Stimulated activated CD4-positive, alpha-beta T cell treated with anti-CD3 and anti-CD28 coated beads, TNF-alpha, amount 100 ng/mL, for 24 hours (primary cell): ENCODE data around the gene BICDL2.
A peak's percentile ranks its signal among the peaks of the same experiment; 100 is the strongest.

Source experiments
- DNase-seq, 3 experiments: peaks; one replicate each; pipeline ENCODE4 v3.0.0-alpha.2; 2020; ENCODE audit warnings: low read depth in 3 of 3

BICDL2 gene

GRCh38 chr16:3025032-3026002, 11.4 kb downstream of the BICDL2 start:
- DNase-seq, result no peak

DNA sequence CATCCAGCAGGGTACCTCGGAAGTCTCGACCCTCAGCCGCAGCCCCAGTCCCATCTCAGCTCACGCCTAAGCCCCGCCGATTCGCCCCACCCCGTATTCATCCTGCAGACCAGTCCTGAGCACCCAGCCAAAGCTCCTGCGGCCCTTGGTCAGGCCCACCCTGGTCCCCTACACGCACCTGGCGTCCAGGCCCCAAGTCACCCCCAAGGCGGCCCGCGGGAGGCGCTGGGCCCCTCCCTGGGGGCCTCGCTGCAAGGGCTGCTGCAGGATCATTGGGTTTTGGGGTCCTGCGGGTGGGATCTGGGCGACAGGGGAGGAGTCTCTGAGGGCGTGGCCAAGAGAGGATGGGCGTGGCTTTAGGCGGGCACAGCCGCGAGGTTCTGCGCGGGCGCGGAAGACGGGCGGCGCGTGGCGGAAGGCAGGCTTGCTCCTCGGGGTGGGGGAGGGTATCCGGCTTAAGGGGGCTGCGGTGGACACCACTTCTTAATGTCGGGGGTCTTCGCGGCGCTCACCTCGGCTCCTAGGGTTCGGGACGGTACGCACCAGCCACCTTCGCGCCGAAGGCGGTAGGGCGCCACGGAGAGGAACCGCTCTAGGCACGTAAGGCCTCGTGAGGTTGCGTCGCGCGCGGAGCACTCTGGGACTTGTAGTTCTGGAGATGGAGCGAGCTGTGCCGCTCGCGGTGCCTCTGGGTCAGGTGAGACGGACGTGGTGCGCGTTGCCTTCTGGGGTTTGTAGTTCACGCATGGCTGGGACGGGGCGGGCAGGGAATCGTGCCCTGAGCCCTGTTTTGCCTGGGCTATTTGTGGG, 12.9 kb downstream of the BICDL2 start, which contains the start of the genes HCFC1R1 and THOC6:
HCFC1R1 (minus strand) TSS at position 274 of the 810 bp plus-strand sequence; CDS start at position 273, 1 bp downstream.
THOC6 (plus strand) TSS at position 367 of the 810 bp plus-strand sequence; CDS start at position 659, 292 bp downstream.
- peak; percentile 90 to 97 (median 94) for DNase-seq

DNA sequence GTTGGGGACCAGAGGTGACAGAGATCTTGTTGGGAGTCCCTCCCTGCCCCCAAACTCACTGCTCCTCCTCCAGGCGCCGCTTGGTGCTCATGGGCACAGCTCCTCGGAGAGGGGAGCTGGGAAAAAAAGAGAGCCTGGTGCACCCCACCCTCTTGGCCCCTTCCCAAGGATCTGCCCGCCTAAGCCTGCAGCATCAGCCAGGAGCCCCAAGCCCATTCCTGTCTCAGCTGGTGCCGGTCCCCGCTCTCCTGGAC, 13.4 kb downstream of the BICDL2 start:
- DNase-seq, result peak in 1 of 3 experiments; percentile 14

DNA sequence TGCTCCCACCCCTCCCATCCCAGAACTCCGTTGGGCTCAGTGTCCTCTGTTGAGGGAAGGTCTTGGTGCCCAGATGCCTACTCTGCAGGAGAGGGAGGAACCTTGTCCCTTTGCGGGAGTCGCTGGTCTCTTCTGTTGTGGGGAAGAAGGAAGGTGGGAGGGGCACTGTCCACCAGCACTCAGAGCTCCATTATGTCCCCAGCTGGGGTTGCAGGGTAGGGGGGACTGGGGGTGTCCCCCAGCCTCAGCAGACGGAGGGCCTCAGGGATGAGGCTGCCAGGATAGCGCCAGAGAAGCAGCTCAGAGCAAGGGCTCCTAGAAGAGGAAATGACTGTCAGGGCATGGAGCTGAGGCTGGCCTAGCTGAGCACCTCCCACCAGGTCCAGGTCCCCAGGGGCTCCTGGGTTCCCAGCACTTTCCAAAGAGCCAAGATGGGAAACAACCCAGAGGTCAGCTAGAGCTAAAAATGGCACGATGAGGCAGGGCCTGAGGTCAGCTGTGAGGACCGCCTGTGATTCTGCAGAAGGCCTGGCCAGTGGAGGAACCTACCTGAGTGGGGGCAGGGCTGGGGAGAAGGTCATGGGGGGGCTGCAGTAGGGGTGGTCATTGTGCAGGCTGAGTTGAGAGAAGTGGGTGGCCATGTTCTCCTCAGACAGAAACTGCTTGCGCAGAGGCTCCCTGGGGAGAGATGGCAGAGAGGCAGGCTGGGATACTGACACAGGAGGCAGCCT, 13.9 kb downstream of the BICDL2 start:
- DNase-seq, result peak in 1 of 3 experiments; percentile 14

GRCh38 chr16:3022208-3022683, 14.5 kb downstream of the BICDL2 start:
- peak; percentile 80 to 92 (median 81) for DNase-seq

DNA sequence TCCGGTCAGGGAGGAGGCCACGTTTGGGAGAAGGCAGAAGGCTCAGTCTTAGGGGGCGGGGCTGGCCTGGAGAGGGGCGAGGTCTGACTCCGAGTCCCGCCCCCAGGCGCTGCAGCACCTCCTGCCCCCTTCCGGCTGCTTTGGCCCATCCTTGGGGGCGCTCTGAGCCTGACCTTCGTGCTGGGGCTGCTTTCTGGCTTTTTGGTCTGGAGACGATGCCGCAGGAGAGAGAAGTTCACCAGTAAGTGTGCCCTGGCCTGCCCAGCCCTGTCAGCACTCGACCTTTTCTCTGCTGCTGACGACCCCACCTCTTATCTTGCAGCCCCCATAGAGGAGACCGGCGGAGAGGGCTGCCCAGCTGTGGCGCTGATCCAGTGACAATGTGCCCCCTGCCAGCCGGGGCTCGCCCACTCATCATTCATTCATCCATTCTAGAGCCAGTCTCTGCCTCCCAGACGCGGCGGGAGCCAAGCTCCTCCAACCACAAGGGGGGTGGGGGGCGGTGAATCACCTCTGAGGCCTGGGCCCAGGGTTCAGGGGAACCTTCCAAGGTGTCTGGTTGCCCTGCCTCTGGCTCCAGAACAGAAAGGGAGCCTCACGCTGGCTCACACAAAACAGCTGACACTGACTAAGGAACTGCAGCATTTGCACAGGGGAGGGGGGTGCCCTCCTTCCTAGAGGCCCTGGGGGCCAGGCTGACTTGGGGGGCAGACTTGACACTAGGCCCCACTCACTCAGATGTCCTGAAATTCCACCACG, 15.1 kb downstream of the BICDL2 start:
- peak; percentile 65 to 92 (median 79) for DNase-seq

- DNase-seq, result peak in 1 of 3 experiments; percentile 50
Measured at GRCh38 chr16:3020604-3021448, 15.9 kb downstream of the BICDL2 start.

DNA sequence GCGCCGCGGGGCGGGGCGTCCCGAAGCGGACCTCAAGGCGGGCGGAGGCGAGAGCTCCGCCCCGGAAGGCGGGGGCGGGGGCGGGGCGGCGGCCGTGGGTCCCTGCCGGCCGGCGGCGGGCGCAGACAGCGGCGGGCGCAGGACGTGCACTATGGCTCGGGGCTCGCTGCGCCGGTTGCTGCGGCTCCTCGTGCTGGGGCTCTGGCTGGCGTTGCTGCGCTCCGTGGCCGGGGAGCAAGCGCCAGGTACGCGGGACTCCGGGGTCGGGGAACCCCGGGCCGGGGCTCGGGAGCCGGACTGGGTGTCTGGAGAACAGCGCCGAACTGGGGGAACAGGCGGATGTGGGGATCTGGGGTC, 16.5 kb downstream of the BICDL2 start, which contains the start of gene TNFRSF12A:
TNFRSF12A (plus strand) TSS at position 122 of the 357 bp plus-strand sequence; CDS start at position 152, 30 bp downstream.
- peak in 1 of 3 experiments; percentile 71 for DNase-seq

DNA sequence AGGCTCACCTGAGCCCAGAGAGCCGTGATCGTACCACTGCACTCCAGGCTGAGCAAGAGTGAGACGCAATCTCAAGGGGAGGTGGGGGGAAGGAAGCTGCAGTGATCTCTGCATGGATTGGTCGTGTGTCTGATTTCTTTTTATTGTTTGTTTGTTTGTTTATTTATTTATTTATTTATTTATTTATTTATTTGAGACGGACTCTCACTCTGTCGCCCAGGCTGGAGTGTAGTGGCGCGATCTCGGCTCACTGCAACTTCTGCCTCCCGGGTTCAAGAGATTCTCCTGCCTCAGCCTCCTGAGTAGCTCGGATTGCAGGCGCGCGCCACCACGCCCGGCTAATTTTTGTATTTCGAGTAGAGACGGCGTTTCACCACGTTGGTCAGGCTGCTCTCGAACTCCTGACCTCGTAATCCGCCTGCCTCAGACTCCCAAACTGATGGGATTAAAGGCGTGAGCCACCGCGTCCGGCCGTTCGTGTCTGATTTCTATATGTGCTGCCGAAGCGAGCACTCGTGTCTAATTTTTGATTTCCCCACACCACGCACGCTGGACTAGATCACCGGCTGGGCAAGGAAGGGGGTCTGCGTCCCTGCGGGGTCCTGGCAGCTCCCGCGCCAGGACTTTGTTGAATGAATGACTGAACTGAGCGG, 17.0 kb downstream of the BICDL2 start:
- DNase-seq, result no peak

GRCh38 chr16:3017794-3018506, 18.8 kb downstream of the BICDL2 start, which contains the start of gene CLDN6:
Gene CLDN6, minus strand, starts transcription at chr16:3018183. Its CDS starts 2,162 bp downstream, at chr16:3016021.
- DNase-seq, result peak in 1 of 3 experiments; percentile 37

- no peak for DNase-seq
Measured at GRCh38 chr16:3017344-3017743, 19.4 kb downstream of the BICDL2 start.

- no peak for DNase-seq
Measured at GRCh38 chr16:3015865-3016521, 20.8 kb downstream of the BICDL2 start.

- no peak for DNase-seq
Measured at GRCh38 chr16:3014971-3015370, 21.8 kb downstream of the BICDL2 start.

- DNase-seq, result no peak
Measured at GRCh38 chr16:3013998-3014690, 22.6 kb downstream of the BICDL2 start.

DNA sequence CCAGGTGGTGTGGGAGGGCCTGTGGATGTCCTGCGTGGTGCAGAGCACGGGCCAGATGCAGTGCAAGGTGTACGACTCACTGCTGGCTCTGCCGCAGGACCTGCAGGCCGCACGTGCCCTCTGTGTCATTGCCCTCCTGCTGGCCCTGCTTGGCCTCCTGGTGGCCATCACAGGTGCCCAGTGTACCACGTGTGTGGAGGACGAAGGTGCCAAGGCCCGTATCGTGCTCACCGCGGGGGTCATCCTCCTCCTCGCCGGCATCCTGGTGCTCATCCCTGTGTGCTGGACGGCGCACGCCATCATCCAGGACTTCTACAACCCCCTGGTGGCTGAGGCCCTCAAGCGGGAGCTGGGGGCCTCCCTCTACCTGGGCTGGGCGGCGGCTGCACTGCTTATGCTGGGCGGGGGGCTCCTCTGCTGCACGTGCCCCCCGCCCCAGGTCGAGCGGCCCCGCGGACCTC, 23.2 kb downstream of the BICDL2 start:
- DNase-seq, result no peak

GRCh38 chr16:3012828-3013420, 23.8 kb downstream of the BICDL2 start, which contains the start of gene CLDN9:
Gene CLDN9, plus strand, starts transcription at chr16:3012923. Its CDS starts 440 bp downstream, at chr16:3013363.
- DNase-seq, result no peak

DNA sequence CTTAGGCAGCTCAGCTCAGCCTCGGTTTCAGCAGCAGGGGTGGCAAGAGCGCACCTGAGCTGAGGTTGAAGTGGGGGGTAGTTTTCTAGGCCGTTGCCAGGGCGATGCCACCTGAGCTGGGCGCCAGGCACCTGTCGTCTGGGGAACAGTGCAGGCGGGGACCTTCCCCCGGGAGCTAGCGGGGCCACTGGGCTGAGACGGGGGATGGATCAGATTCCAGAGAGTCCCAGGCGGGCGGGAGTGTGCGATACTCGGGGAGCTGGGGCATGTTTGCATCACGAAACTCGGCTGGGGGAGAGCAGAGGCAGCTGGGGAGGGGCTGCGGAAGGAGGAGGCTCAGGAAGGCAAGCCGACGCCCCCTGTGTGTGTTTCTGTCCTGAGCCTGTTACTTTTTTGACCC, 24.5 kb downstream of the BICDL2 start:
- no peak for DNase-seq
